ENCODE results near the gene MVB12B.

GRCh38 chr9:126325821-126326220 lies 808 bp upstream of the MVB12B start:
- TF ChIP-seq, protein P1, sequence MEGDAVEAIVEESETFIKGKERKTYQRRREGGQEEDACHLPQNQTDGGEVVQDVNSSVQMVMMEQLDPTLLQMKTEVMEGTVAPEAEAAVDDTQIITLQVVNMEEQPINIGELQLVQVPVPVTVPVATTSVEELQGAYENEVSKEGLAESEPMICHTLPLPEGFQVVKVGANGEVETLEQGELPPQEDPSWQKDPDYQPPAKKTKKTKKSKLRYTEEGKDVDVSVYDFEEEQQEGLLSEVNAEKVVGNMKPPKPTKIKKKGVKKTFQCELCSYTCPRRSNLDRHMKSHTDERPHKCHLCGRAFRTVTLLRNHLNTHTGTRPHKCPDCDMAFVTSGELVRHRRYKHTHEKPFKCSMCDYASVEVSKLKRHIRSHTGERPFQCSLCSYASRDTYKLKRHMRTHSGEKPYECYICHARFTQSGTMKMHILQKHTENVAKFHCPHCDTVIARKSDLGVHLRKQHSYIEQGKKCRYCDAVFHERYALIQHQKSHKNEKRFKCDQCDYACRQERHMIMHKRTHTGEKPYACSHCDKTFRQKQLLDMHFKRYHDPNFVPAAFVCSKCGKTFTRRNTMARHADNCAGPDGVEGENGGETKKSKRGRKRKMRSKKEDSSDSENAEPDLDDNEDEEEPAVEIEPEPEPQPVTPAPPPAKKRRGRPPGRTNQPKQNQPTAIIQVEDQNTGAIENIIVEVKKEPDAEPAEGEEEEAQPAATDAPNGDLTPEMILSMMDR (IDR thresholded peaks at IDR 0.05 in 2 of 3, conservative IDR thresholded peaks at IDR 0.05 in 1 of 3; ENCODE audit: borderline replicate concordance in 1 of 3, insufficient read depth in 1 of 3, low read depth in 2 of 3, low read length in 2 of 3): no peak
- TF ChIP-seq EZH2 (IDR thresholded peaks at IDR 0.05): no peak
- TF ChIP-seq JUND (IDR thresholded peaks at IDR 0.05): no peak

Measured in HCT116 (cell line).